GM10266 (cell line): Measurements from ENCODE around the gene S1PR3.

Experiments
- DNase-seq: peaks from one replicate; pipeline ENCODE4 v3.0.0; 2012; ENCODE audit errors: extremely low spot score
- TF ChIP-seq, protein P1 (sequence below): IDR thresholded peaks from 2 replicates; pipeline ENCODE4 v1.5.1; 2012; ENCODE audit warnings: mild to moderate bottlenecking, low read depth; ENCODE audit not compliant: control insufficient read depth, insufficient read depth; ENCODE audit errors: missing control alignments

The S1PR3 gene

DNA sequence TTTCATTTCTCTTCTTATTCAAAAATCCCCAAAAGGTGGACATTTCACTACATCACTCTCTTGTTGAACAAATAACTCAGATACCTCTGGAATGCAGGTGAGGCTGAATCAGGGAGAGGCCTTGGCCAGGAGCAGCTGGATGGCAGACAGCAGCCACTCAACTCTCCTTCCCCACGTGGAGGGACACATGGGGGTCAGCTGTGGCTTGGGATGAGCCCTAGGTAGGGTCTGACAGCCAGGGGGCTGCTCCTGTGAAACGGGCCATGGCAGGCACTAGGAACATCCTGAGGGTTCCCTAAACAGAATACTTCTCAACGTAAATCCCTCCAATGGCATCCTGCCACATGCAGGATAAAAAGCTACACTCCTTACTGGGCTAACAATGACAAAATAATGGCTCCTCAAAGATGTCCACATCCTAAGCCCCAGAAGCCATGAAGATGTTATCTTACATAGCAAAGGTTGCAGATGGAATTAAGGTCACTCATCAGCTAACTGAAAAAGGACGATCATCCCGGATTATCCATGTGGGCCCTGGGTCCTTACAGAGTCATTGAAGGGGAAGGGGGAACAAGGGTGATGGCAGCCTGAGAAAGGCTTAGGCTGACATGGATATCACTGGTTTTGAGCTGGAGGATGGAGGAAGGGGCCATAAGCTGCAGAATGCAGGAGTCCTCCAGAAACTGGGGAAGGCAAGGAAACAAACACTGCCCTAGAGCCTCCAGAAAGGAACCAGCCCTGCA, 31.4 kb upstream of the S1PR3 start:
- no peak for DNase-seq
- TF ChIP-seq, protein P1, sequence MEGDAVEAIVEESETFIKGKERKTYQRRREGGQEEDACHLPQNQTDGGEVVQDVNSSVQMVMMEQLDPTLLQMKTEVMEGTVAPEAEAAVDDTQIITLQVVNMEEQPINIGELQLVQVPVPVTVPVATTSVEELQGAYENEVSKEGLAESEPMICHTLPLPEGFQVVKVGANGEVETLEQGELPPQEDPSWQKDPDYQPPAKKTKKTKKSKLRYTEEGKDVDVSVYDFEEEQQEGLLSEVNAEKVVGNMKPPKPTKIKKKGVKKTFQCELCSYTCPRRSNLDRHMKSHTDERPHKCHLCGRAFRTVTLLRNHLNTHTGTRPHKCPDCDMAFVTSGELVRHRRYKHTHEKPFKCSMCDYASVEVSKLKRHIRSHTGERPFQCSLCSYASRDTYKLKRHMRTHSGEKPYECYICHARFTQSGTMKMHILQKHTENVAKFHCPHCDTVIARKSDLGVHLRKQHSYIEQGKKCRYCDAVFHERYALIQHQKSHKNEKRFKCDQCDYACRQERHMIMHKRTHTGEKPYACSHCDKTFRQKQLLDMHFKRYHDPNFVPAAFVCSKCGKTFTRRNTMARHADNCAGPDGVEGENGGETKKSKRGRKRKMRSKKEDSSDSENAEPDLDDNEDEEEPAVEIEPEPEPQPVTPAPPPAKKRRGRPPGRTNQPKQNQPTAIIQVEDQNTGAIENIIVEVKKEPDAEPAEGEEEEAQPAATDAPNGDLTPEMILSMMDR = no peak

GRCh38 chr9:88960632-88961031, 30.6 kb upstream of the S1PR3 start:
- no peak for DNase-seq
- TF ChIP-seq, protein P1 = no peak

- DNase-seq = no peak
- TF ChIP-seq, protein P1 = no peak
Observed at GRCh38 chr9:88965473-88965872, 25.8 kb upstream of the S1PR3 start.

DNA sequence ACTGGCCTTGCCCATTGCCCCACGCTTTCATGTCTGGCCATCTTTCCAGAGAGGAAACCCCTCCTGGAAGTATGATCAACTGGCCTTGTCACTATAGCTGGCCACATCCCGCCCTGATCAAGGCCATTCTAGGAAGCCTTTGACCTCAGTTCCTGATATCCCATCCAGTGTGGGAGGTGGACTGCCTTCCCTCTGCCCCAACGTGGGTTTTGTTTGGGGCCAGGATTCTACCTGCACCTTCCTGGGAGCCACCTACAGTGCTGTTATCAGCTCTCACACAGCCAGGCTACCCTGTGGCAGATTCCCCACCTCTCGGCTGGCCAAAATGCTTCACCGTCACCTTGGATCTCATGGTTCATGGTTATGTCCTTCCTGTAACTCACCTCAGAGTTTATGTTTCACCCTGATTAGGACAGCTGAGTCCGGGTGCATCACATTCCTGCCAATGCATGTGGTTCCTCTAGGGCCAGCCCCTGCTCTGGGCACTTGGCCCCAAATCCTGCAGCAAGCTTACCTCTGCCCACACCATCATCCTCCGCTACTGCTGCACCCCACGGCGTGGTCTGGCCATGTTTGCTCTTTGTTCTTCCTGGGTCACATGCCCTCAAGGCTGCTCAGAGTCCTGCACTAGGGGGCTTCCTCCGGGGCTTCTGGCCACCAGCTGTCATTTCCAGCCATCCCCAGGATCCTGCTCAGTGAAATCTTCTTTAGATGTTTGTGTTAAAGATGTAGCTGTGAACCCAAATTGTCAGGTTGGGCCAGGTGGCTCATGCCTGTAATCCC, 24.2 kb upstream of the S1PR3 start:
- TF ChIP-seq, protein P1 = no peak
- DNase-seq = no peak

DNA sequence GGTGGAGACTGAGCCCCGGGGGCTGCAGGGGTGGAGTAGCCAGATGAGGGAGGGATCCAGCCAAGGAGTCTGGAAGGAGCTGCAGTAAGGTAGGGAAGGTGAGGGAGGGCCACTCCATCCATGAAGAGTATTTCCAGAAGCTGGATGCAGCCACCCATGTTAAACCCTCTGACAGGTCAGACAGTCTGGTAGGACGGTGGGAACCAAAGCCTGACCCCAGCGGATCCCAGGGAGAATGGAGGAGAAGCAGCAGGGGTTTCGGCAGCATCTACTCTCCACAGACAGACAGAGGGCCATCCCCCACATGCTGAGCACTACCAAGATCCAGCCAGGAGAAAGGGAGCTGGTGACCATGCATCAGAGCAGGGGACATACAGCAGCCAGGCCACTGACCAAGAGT, 22.5 kb upstream of the S1PR3 start:
- TF ChIP-seq, protein P1 = no peak
- DNase-seq = no peak

DNA sequence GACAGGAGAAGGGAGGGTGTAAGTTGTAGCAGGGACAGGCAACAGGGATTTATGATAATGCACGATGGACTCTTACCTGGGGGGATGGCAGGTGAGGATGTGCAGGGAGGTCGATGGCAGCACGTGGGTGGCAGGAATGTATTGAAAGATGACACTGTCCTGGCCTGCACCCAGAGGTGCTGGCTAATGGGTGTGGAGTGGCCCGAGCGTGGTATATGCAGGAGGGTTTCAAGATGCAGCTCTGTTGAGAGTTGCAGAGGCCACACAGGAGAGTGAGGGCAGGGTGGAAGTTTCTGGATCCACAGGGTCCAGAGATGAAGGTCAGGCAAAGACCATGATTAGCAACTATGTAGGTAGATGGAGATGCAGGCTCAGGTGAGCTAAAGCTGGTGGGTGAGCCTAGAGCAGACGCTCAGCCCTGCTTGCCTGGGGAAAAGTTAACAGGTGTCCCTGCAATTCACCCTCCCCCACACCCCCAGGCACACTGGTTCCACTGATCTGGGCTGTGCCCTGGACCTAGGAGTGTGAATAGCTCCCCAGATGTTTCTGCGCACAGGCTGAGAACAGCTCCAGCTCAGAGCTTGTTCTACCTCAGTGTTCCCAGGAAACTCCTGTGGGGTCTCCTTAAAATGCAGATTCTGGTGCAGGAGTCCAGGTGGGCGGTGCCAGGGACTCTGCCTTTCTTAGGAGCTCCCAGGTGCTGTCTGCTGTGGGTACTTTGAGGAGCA, 21.5 kb upstream of the S1PR3 start:
- DNase-seq = no peak
- TF ChIP-seq, protein P1 = no peak
